Measurements from ENCODE around the gene EHF. TPM values are rescaled to one million over a fixed set of nuclear protein-coding genes. Genes with fewer than 3 reads are reported as not detected.
A peak's percentile ranks its signal among the peaks of the same experiment; 100 is the strongest.

Gene EHF
- total RNA-seq, 1 experiment from 2014 or later: 0.51 TPM

DNA sequence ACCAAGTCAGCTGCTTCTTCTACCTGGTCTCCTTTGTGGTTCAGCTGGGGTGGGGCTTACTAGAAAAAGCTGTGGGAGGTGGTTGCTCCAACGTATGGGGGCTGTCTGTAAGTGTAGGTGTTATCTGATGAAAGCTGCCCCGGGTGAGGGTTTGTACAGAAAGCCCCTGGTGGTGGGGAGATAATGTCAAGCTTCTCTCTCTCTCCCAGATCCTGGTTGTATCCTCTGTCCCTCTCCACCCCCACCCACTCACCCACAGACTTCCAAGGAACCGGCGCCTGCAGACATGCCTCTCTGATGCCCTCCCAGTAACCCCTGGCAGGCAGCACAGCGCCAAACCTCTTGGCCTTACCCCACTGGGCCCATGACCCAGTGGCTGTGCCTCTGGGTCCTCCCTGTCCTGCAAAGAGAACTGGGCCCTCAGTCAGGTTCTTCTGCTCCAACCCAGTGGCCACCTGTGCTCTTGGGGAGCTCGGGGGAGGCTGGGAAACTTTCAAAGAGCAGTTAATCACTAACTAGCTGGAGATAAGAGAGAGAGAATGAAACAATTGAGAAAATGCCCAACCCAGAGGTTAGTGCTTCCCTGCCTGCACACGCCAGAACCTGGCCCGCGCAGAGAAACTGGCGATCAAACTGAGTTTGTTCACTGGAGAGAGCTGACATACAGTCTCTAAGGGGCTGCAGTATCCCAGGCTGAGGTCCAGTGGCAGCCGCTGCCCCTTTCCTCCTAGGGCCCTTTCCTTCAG is 20.4 kb upstream of the EHF start:
- TF ChIP-seq TCF7L2 (IDR thresholded peaks at IDR 0.05; ENCODE audit: low read depth, low read length) (peak; percentile 67; the same call in 1 of the 2 replicates), POLR2AphosphoS5 (IDR thresholded peaks at IDR 0.05; ENCODE audit: low read depth, low read length) (no peak)
- in situ Hi-C loops (cut with HindIII; ENCODE audit: low pct_unique_long_range_greater_than_20kb, low sequenced_read_pairs): no loop called here
- no peak overlapping the region for H3K4me3 ChIP-seq (ENCODE audit: low read depth in 2 of 2, low read length in 2 of 2)
- DNase-seq (ENCODE audit: low read depth, low spot score) (no peak), ATAC-seq (peak; percentile 60)
- peak overlapping the region; percentile 21; the same call in 1 of the 2 replicates for H3K27ac ChIP-seq (ENCODE audit: low read length)
- intact Hi-C loops (cut with micrococcal nuclease; ENCODE audit: unreplicated experiment): no loop called here
- H3K9me3 ChIP-seq (ENCODE audit: control insufficient read depth, insufficient read depth, low read depth, low read length): no peaks in the 10 kb centered on the region
- POLR2A ChIA-PET: no interaction called here
- CTCF ChIA-PET: no interaction called here
- no TSS peak for BruUV-seq (replicated peaks)
- H3K36me3 ChIP-seq (ENCODE audit: control insufficient read depth, insufficient read depth, low read length): no peaks in the 10 kb centered on the region
- no peaks in the 10 kb centered on the region; the same call in 1 of the 2 replicates for H3K4me1 ChIP-seq (ENCODE audit: control insufficient read depth, insufficient read depth, low read length)
- no peaks in the 10 kb centered on the region for H3K27me3 ChIP-seq (ENCODE audit: control insufficient read depth, insufficient read depth, low read length)

DNA sequence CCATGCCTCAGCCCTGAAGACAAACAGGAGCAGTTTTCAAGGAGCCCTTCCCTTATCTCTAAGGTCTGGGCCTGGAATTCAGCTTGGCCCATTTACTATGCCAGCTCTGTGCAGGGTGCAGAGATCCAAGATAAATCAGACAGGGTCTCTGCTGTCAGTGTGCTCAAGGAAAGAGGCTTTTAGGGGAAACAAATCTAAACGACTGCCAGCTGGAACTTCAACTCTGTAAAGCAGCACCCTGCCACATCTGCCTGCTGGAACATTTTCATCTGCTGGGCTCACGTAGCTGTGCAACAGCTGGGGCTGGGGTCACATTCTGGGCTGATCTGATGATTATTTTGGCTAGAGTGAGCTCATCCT is 19.8 kb upstream of the EHF start:
- CTCF ChIA-PET: no interaction called here
- Histone ChIP-seq H3K27me3 (ENCODE audit: control insufficient read depth, insufficient read depth, low read length) (no peaks in the 10 kb centered on the region), H3K9me3 (ENCODE audit: control insufficient read depth, insufficient read depth, low read depth, low read length) (no peaks in the 10 kb centered on the region), H3K4me3 (ENCODE audit: low read depth in 2 of 2, low read length in 2 of 2) (no peak overlapping the region), H3K4me1 (ENCODE audit: control insufficient read depth, insufficient read depth, low read length) (no peaks in the 10 kb centered on the region; the same call in 1 of the 2 replicates), H3K36me3 (ENCODE audit: control insufficient read depth, insufficient read depth, low read length) (no peaks in the 10 kb centered on the region), H3K27ac (ENCODE audit: low read length) (peak overlapping the region; percentile 8; the same call in 1 of the 2 replicates)
- BruUV-seq (replicated peaks): no TSS peak
- POLR2A ChIA-PET: no interaction called here
- in situ Hi-C loops (cut with HindIII; ENCODE audit: low pct_unique_long_range_greater_than_20kb, low sequenced_read_pairs) (no loop called here), intact Hi-C loops (cut with micrococcal nuclease; ENCODE audit: unreplicated experiment) (no loop called here)
- DNase-seq (ENCODE audit: low read depth, low spot score) (no peak), ATAC-seq (no peak)
- TF ChIP-seq SIN3A (IDR thresholded peaks at IDR 0.05; ENCODE audit: borderline replicate concordance, insufficient read depth, low read depth, low read length) (no peak), TCF7L2 (IDR thresholded peaks at IDR 0.05; ENCODE audit: low read depth, low read length) (no peak), POLR2AphosphoS5 (IDR thresholded peaks at IDR 0.05; ENCODE audit: low read depth, low read length) (no peak)
- TF ChIP-seq, protein P1, sequence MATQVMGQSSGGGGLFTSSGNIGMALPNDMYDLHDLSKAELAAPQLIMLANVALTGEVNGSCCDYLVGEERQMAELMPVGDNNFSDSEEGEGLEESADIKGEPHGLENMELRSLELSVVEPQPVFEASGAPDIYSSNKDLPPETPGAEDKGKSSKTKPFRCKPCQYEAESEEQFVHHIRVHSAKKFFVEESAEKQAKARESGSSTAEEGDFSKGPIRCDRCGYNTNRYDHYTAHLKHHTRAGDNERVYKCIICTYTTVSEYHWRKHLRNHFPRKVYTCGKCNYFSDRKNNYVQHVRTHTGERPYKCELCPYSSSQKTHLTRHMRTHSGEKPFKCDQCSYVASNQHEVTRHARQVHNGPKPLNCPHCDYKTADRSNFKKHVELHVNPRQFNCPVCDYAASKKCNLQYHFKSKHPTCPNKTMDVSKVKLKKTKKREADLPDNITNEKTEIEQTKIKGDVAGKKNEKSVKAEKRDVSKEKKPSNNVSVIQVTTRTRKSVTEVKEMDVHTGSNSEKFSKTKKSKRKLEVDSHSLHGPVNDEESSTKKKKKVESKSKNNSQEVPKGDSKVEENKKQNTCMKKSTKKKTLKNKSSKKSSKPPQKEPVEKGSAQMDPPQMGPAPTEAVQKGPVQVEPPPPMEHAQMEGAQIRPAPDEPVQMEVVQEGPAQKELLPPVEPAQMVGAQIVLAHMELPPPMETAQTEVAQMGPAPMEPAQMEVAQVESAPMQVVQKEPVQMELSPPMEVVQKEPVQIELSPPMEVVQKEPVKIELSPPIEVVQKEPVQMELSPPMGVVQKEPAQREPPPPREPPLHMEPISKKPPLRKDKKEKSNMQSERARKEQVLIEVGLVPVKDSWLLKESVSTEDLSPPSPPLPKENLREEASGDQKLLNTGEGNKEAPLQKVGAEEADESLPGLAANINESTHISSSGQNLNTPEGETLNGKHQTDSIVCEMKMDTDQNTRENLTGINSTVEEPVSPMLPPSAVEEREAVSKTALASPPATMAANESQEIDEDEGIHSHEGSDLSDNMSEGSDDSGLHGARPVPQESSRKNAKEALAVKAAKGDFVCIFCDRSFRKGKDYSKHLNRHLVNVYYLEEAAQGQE (IDR thresholded peaks at IDR 0.05; ENCODE audit: insufficient read depth in 1 of 2, low read depth in 2 of 2, low read length in 1 of 2): no peak
- TF ChIP-seq, protein P2, sequence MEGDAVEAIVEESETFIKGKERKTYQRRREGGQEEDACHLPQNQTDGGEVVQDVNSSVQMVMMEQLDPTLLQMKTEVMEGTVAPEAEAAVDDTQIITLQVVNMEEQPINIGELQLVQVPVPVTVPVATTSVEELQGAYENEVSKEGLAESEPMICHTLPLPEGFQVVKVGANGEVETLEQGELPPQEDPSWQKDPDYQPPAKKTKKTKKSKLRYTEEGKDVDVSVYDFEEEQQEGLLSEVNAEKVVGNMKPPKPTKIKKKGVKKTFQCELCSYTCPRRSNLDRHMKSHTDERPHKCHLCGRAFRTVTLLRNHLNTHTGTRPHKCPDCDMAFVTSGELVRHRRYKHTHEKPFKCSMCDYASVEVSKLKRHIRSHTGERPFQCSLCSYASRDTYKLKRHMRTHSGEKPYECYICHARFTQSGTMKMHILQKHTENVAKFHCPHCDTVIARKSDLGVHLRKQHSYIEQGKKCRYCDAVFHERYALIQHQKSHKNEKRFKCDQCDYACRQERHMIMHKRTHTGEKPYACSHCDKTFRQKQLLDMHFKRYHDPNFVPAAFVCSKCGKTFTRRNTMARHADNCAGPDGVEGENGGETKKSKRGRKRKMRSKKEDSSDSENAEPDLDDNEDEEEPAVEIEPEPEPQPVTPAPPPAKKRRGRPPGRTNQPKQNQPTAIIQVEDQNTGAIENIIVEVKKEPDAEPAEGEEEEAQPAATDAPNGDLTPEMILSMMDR (IDR thresholded peaks at IDR 0.05): no peak

DNA sequence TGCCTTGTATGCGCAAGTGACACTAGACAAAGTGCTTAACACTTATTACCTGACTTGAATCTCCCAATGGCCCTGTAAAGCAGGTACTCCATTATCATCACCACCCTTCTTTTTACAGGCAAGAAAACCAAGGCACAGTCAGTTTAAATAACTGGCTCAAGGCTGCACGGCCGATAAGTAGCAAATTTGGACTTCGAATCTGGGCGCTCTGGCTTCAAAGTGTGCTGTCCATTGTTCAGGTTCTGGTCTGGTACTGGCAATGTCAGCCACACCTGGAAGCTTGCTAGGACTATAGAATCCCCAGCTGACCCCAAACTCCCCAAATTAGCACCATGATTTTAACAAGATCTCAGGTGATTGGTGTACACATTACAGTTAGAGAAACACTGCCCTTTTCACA is 19.3 kb upstream of the EHF start:
- ChIA-PET POLR2A (no interaction called here), CTCF (no interaction called here)
- Histone ChIP-seq H3K27me3 (ENCODE audit: control insufficient read depth, insufficient read depth, low read length) (no peaks in the 10 kb centered on the region), H3K9me3 (ENCODE audit: control insufficient read depth, insufficient read depth, low read depth, low read length) (no peaks in the 10 kb centered on the region), H3K27ac (ENCODE audit: low read length) (peak overlapping the region; percentile 8), H3K36me3 (ENCODE audit: control insufficient read depth, insufficient read depth, low read length) (no peaks in the 10 kb centered on the region), H3K4me1 (ENCODE audit: control insufficient read depth, insufficient read depth, low read length) (no peaks in the 10 kb centered on the region; the same call in 1 of the 2 replicates), H3K4me3 (ENCODE audit: low read depth in 2 of 2, low read length in 2 of 2) (no peak overlapping the region)
- ATAC-seq (no peak), DNase-seq (ENCODE audit: low read depth, low spot score) (no peak)
- in situ Hi-C loops (cut with HindIII; ENCODE audit: low pct_unique_long_range_greater_than_20kb, low sequenced_read_pairs) (no loop called here), intact Hi-C loops (cut with micrococcal nuclease; ENCODE audit: unreplicated experiment) (no loop called here)
- no TSS peak for BruUV-seq (replicated peaks)
- TF ChIP-seq, protein P1 (IDR thresholded peaks at IDR 0.05; ENCODE audit: insufficient read depth in 1 of 2, low read depth in 2 of 2, low read length in 1 of 2): no peak
- TF ChIP-seq POLR2AphosphoS5 (IDR thresholded peaks at IDR 0.05; ENCODE audit: low read depth, low read length): no peak
